Coronary artery (tissue), 2 donors: Measurements from ENCODE around the gene PTPN21.

Source experiments
- DNase-seq: peaks from one replicate; pipeline ENCODE4 v3.0.0-alpha.2; 2017; ENCODE audit warnings: low spot score
- H3K27ac ChIP-seq, 2 donors: fragments of 200-600 bp; sonication (generic); one replicate each; pipeline ENCODE4 v1.5.1; 2016 to 2019
- H3K4me3 ChIP-seq: fragments of 200-600 bp; sonication (generic); 2 replicates; pipeline ENCODE4 v1.5.1; 2016; ENCODE audit warnings: mild to moderate bottlenecking, moderate library complexity
- CTCF ChIP-seq: fragments of 200-600 bp; sonication (generic); IDR thresholded peaks from one replicate; pipeline ENCODE4 v1.5.1; 2019; ENCODE audit warnings: antibody characterized with exemption

PTPN21 gene

GRCh38 chr14:88597038-88597437 is 42.2 kb upstream of the PTPN21 start:
- H3K27ac ChIP-seq, result no peak overlapping the region
- DNase-seq, result no peak
- TF ChIP-seq CTCF, result no peak
- H3K4me3 ChIP-seq, result no peak overlapping the region

- no peak for TF ChIP-seq CTCF
- DNase-seq, result no peak
- H3K27ac ChIP-seq, result no peak overlapping the region
- H3K4me3 ChIP-seq, result no peak overlapping the region
Observed at GRCh38 chr14:88592031-88592430, 37.2 kb upstream of the PTPN21 start.

- no peak for DNase-seq
- Histone ChIP-seq H3K27ac (no peak overlapping the region), H3K4me3 (no peak overlapping the region)
- no peak for TF ChIP-seq CTCF
Observed at GRCh38 chr14:88590173-88590572, 35.4 kb upstream of the PTPN21 start.

GRCh38 chr14:88588081-88588480 is 33.3 kb upstream of the PTPN21 start:
- Histone ChIP-seq H3K27ac (no peak overlapping the region), H3K4me3 (no peak overlapping the region)
- no peak for TF ChIP-seq CTCF
- DNase-seq, result no peak

GRCh38 chr14:88584451-88584850 is 29.6 kb upstream of the PTPN21 start:
- no peak overlapping the region for H3K4me3 ChIP-seq
- no peak overlapping the region for H3K27ac ChIP-seq
- TF ChIP-seq CTCF, result no peak
- DNase-seq, result no peak

GRCh38 chr14:88576222-88576621 is 21.4 kb upstream of the PTPN21 start:
- no peak for DNase-seq
- H3K4me3 ChIP-seq, result no peak overlapping the region
- no peak overlapping the region for H3K27ac ChIP-seq
- TF ChIP-seq CTCF, result no peak

GRCh38 chr14:88572117-88572516 is 17.3 kb upstream of the PTPN21 start:
- Histone ChIP-seq H3K4me3 (no peak overlapping the region), H3K27ac (no peak overlapping the region)
- no peak for DNase-seq
- no peak for TF ChIP-seq CTCF
